Activated naive CD8-positive, alpha-beta T cell treated with anti-CD3 and anti-CD28 coated beads, Interleukin-2, amount 50 U/mL, for 16 hours (primary cell): Measurements from ENCODE around the gene SPRED3.
"Not testable (repeated sequence)": the region's sequence is repeated elsewhere in the genome, so short reads cannot be mapped to it uniquely, and the experiment has no call there.

Source experiments
- DNase-seq: peaks from one replicate; pipeline ENCODE4 v3.0.0-alpha.2; 2020; ENCODE audit warnings: low read depth, low spot score

Gene SPRED3

DNA sequence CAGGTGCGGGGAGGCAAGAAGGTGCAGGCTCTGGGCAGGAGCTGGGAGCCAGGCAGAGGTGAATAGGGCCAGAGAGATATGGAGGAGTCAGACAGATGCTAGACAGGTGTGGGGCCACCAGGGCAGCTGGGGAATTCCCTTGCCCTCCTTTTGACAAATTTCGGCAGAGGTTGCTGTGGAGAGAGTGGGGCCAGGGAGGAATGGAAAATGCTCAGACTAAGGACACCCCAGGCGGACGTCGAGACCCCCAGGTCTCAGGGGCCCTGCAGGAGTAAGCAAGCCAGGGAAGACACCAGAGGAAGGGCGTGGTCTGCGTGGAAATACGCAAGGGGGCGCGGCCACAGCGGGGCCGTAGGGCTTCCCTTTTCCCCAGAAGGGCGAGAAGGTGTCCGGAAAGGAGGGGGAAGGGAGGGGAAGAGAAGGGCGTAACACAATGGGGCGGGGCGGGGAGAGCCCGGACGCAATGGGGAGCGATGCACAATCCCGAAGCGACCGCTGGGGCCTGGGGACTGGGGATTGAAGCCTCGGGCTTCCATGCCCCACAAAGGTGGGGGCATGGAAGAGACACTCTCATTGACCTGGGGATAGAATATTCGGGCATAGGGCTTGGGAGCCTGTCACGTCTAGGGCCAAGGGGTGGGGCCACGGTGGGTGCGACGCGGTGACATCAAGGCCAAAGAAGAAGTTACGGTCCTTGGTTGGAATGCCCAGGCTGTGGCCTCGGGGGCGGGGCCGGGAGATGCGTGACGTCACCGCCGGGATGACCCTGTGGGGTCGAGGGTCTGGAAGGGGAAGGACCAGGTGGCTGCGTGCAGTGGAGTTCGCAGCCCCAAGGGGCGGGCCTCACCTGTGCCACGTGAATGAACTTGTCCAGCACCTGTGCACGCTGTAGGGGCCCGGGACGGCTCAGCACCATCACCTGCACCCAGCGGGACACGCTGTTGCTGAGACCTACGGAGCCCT, 29.3 kb downstream of the SPRED3 start:
- DNase-seq, result no peak

DNA sequence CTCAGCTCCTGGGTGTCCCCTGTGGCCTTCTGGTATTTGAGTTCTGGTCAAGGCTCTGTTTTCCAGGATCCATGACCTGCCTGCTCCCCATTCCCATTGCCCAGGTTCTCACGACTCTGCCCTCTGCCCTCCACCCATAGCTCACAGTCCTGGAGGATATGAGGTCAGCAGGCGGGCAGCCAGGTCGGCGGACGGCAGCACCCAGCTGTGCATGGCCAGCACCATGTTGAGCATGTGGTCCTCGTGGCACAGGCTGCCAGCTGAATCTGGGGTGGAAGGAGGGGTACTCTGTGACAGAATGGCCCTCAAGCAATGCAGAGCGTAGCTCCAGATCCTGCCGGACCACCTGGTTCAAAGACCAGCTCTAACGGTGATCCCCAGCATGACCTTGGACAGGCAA, 32.4 kb downstream of the SPRED3 start:
- DNase-seq, result no peak

DNA sequence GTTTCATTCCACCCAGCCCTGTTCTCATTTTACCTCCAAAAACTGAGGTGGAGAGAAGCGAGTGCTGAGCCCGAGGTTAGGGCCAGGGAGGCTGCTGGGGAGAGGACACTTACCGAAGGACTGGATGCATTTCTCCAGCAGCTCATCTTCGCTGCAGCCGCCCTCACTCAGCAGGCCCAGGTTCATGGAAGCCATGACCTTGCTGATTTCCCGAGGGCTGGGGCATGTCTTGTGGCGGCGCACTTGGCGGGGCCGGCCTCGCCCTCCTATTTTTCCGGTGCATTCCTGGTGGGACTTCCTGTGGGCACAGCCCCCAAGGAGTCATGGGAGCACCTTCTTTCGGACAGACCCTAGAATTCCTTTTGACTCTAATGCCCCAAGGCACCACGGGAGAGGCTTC, 33.4 kb downstream of the SPRED3 start:
- DNase-seq, result no peak

DNA sequence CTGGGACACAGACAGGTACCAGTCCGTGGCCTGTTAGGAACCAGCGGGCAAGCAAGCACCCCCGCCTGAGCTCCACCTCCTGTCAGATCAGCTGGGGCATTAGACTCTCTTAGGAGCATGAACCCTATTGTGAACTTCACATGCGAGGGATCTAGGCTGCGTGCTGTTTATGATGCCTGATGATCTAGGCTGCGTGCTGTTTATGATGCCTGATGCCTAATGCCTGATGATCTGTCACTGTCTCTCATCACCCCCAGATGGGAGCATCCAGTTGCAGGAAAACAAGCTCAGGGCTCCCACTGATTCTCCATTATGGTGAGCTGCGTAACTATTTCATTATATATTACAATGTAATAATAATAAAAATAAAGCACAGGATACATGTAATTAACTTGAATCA, 33.9 kb downstream of the SPRED3 start:
- no peak for DNase-seq

DNA sequence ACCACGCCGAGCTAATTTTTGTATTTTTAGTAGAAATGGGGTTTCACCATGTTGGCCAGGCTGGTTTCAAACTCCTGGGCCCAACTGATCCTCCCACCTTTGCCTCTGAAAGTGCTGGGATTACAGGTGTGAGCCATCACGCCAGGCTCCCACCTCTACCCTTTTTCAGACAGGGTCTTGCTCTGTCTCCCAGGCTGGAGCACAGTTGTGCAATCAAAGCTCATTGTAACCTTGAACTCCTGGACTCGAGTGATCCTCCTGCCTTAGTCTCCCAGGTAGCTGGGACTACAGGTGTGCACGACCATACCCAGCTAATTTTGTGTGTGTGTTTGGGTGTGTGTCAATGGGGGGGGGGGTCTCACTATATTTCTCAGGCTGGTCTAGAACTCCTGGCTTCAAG, 35.8 kb downstream of the SPRED3 start:
- no peak for DNase-seq

DNA sequence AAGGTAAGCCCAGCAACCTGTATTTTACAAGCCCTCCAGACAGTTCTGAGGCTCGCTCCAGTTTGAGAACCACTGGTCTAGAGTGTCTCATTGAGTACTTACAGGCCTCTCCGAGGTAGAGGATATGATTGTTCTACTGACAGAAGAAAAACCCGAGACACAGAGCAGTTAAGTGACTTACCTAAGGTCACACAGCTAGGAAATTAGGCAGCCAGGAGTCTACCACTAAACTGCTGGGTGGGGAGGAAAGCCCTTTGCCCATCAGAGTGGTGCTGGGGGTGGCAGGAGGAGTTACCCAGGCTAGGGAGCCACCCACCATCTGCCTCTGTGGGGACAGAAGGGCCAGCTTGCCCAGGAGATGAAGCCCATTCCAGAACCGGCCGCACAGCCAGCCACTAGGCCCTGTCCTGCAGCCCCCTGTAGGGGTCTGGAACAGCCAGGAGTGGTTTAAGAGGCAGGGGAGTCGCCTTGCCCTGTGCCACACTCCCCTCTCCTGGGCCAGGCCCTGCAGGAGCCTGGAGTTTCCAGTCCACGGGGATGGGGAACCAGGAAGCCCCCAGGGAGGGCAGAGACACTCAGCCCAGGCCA, 36.8 kb downstream of the SPRED3 start:
- DNase-seq, result no peak

DNA sequence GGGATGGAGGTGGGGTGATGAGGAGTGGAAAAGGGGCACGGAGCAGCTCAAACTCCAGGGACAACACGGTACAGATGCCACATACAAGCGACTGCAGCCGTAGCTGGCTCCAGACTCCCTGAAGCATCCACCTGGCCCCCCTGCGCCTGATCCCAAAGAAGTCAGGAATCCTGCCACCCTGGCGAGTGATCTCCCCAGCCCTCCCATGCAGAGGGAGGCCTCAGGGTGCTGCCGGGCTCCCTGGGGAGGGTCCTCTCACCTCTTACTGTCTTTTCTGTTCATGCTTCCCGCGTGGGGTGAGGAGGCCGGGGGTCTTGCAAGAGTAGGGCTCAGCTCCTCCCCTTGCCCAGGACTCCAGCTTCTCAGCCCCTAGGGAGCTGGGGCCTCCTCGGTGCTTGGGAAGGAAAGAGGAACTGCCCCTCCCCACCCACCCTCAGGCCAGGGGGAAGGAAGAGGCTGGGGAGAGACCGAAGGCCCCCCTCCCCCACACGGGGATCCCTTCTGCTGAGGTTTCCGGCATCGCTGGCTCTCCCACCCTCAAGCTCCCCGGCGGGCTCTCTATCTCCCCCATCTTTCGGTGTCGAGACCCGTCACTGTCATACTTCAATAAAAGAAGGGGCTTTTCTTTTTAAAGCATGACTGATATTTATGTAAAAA, 37.4 kb downstream of the SPRED3 start, which contains the start of gene RASGRP4:
TSS of gene RASGRP4 (minus strand) at position 410 of the 657 bp plus-strand sequence. CDS start at position 282, 128 bp downstream.
- no peak for DNase-seq

DNA sequence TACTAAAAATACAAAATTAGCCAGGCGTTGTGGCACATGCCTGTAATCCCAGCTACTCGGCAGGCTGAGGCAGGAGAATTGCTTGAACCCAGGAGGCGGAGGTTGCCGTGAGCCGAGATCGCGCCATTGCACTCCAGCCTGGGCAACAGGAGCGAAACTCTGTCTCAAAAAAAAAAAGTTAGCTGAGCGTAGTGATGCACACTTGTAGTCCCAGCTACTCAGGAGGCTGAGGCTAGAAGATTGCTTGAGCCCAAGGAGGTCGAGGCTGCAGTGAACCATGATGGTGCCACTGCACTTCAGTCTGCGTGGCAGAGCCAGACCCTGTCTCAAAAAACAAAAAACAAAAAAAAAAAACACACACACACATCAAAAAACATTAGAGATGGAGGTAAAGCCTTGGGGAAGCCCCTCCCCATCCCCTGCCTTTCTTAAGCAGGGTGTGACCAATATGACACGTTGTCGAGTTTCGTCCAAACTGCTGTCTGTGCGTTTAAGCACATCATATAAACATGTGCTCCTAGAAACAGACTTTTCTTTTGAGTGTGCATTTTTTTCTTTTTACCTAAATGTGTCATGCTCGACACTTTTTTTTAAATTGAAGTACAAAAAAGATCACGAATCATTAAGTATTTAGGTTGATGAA, 38.7 kb downstream of the SPRED3 start:
- not testable (repeated sequence) for DNase-seq

DNA sequence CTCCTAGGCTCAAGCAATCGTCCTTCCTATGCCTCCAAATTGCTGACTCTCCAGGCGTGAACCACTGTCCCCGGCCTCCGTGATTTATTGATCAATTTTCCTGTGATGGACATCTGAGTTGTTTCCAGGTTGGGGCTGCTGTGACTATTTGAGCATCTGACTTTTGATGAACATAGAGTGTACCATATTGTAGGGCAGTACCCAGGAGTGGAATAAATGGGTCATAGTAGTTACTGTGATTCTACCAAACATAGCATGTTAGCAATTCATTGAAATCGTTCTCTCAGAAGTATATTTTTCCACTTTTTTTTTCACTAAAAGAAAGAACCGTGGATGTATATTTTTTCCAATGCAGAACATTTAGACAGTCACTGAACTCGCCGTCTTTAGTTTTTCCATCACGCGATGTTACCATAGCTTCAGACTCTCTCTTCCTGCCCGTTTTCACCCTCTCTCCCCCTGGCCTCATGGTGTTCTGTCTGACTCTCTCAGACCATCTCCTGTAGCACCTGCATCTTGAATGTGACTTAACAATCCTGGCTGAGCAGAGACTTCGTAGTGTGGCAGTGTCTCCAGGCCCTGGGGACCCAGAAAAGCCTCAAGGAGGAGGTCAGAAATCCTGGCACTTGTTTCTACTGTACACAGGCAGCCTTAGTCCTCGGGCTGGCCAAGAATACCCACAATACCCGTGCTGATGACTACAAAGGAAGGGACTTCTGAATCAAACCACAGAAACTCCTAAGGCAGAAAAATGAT, 40.7 kb downstream of the SPRED3 start:
- DNase-seq, result no peak

DNA sequence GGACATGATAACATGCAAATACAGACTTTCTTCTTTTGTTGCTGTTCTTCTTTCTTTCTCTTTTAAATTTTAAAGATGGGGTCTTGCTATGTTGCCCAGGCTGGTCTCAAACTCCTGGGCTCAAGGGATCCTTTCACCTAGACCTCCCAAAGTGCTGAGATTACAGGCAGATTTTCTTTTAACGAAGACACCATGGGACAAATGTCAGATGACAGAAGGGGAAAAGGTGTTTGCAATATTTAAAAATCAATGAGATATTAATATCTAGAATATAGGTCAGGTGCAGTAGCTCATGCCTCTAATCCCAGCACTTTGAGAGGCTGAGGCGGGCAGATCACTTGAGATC, 41.3 kb downstream of the SPRED3 start:
- no peak for DNase-seq

DNA sequence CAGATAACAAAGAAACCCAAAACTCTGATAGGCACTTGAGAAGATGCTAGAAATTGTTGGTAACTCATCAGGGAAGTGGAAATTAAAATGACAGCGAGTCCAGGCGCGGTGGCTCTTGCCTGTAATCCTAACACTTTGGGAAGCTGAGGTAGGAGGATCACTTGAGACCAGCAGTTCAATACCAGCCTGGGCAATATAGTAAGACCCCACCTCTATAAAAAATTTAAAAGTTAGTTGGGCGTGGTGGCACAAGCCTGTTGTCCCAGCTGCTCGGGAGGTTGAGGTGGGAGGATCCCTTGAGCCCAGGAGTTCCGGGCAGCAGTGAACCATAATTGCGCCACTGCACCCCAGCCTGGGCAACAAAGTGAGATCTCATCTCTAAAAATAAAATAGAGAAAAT, 42.4 kb downstream of the SPRED3 start:
- no peak for DNase-seq

DNA sequence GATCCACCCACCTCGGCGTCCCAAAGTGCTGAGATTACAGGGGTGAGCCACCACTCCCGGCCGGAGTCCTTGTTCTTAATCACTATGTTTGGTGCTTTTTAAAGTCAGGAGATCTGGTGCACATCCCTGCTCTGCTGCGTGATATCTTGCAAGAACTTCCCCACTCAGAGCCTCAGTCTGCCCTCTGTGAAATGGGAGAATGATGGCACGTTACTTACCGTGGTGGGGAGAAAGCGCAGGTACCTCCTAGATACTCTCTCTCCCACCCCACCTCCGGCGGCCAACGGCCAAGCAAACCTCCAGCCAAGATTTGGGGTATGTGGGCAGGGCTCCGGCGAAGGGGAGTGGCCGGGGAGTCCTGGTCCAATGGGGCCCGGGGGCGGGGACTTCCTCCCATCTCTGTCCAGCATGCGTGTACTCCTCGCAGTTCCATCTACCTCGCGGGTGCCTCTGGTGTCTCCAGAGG, 44.8 kb downstream of the SPRED3 start, which contains the start of gene RYR1:
TSS of gene RYR1 (plus strand) at position 424 of the 466 bp plus-strand sequence. CDS start 139 bp downstream, outside the sequence.
- DNase-seq, result no peak

DNA sequence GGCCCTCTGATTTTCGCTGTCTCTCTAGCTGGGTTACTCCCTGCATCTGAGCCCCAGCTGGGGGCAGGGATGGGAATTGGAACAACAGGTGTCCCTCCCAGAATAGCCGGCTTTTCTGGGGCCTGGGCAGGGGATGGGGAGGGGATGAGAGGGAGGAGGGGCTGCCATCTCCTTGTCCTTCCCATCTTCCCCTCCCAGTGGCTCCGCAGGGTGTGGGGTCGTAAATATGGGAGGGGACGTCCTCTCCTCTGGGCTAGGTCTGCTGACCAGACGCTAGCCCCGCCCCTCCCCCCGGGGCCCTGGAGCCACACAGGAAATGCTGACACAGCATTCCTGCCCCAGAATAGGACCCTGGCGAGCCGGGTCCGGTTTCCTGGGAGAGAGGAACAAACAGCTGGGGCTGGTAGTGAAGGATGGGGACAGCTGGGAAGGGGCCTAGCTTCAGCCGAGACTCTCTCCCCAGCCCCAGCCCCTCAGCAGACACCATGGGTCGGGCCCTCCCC, 46.1 kb downstream of the SPRED3 start:
- DNase-seq, result no peak

DNA sequence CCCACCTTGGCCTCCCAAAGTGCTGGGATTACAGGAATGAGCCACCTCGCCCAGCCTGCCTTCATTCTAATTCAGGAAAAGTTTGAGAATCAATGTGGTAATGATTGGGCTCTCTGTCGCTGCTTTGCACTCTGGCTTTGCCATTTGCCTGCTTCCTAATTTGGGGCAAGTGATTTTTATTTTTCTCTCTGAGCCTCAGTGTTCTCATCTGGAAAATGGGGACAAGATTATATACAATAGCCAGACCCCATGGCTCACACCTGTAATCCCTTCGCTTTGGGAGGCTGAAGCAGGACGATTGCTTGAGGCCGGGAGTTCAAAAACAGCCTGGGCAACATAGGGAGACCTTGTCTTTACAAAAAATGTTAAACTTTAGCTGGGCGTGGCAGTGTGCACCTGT, 48.8 kb downstream of the SPRED3 start:
- no peak for DNase-seq

DNA sequence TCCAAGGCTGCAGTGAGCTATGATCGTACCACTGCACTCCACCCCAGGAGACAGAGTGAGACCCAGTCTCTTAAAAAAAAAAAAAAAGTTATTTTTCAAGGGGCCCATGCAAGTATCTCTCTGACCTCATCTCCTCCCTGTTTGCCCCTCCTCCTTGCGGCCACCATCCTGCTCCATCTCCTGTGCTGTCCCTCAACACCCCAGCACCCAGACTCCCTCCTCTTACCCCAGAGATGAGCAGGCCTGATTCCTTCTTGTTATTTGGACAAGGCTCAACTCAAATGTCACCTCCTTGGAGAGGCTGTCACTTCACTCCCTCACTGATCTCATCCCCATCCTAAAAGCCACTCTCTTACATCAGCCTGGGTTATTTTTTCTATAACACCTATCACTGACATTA, 49.4 kb downstream of the SPRED3 start:
- DNase-seq, result no peak

DNA sequence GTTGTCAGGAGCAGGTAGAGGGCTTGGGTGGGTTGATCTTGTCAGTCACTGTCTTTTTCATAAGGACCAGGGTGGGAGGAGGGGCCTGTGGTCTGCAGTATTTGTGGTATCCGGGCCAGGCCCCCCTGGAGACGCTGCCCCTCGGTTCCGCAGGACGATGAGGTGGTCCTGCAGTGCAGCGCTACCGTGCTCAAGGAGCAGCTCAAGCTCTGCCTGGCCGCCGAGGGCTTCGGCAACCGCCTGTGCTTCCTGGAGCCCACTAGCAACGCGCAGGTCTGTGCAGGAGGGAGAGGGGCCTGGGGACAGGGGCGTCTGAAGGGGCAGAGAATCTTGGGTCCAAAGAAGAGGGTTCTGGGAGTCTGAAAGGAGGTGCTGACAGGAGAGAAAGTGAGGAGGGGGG, 52.1 kb downstream of the SPRED3 start:
- no peak for DNase-seq

DNA sequence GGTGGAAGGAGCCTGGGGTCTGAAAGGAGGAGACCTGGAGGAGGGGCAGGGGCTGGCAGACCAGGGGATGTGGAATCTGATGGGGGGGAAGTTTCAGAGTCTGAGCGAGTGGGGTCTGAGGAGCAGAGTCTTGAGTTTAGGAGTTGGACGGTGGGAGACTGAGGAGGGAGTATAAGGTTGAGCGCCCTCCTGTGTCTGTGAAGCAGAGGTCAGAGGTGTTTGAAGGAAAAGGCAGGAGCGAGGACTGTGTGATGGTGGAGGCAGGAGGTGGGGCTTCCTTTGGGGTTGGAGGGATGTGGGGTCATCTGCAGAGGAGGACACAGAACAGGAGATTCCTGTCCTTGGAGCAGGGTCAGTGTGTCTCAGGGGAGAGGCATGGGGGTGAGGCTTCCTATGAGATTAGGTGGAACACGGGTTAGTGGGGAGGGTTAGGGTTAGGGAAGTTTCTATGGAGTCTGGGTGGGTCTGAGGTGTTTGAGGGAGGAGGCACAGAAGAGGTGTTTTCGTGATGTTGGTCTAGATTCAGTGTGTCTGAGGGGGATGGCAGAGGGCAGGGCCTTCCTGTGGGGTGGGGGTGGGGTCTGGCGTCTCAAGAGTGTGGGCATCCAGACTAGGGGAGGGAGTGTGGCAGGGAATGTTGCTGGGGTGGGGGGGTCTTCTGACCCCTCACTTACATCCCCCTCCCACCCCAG, 53.3 kb downstream of the SPRED3 start:
- DNase-seq, result no peak

DNA sequence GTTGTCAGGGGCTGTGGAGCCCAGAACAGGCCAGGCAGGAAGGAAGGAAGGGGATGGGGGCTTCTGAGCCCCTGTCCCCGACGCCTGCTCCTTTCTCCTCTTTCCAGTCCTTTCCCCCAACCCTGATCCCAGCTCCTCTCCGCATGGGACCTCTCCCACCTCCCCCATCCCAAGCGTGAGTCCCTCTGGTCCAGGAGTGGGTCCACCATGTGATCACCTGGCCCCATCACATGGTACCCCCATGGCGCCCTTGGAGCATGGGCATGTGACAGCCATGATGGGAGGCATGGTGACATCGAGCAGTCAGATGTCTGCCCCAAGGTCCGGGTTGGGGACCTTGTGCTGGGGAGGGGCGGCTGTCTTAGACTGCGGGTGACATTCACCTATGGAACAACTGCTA, 54.2 kb downstream of the SPRED3 start:
- no peak for DNase-seq

DNA sequence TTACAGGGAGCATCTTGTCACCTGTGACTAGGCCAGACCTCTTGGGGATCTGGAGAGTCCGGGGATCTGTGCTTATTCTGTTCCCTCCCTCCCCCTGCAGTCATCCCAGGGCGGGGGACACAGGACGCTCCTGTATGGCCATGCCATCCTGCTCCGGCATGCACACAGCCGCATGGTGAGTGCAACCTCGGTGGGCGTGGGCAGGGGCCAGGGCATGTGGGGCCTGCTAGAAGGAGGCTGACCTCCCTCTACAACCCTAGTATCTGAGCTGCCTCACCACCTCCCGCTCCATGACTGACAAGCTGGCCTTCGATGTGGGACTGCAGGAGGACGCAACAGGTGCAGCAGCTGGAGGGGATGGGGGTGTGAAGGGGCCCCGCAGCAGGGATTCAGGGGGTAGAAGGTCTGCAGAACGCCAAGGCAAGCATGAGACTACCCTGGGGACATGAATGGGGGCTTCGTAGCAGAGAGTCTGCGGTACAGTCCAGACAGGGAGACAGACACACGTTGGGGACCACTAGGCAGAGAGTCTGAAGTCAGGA, 55.0 kb downstream of the SPRED3 start:
- DNase-seq, result no peak

DNA sequence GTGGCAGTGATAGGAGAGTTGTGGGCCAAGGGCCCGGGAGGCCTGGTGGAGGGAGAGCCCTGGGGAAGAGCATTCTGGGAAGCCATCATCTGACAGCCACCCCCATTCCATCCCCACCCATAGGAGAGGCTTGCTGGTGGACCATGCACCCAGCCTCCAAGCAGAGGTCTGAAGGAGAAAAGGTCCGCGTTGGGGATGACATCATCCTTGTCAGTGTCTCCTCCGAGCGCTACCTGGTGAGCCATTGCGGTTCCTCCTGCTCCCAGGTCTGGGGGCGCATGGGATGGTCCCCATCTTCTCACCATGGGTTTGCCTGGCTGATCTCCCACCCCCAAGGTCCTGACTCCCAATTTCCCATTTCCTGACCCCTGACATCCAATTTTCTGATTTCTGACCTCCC, 55.5 kb downstream of the SPRED3 start:
- no peak for DNase-seq
